Spleen (tissue), 7 donors: ENCODE measurements around the gene FOXA3.

ENCODE experiments used
- POLR2A ChIP-seq, 3 donors: fragments of 450-650 bp; IDR thresholded peaks; one replicate each; pipeline ENCODE4 v1.5.1; 2017; ENCODE audit warnings: antibody characterized with exemption in 3 of 3, mild to moderate bottlenecking in 1 of 3
- POLR2AphosphoS5 ChIP-seq, 3 donors: sonication (generic); formaldehyde crosslinking; IDR thresholded peaks; one replicate each; pipeline ENCODE4 v1.5.1; 2017; ENCODE audit warnings: antibody characterized with exemption in 3 of 3
- TF ChIP-seq, protein P1 (sequence below), 11 experiments: fragments of 200-600 bp in 7 of 11; fragments of 450-650 bp in 4 of 11; sonication (generic) in 4 of 11; IDR thresholded peaks in 8 of 11; conservative IDR thresholded peaks in 3 of 11; 1 replicate in 7 of 11; 2 replicates in 4 of 11; pipeline versions ENCODE4 v1.4.0 to v1.8.0; 2016 to 2021; ENCODE audit warnings: antibody characterized with exemption in 11 of 11, inconsistent platforms in 4 of 11, mild to moderate bottlenecking in 1 of 11
- donor health status: DM: no; HTN: no; CAD: no; lungs with moderate emphysema.
- donor health status: DM: no; HTN: no; CAD: no.
- donor health status: DM: no; HTN: no; CAD: no.

DNA sequence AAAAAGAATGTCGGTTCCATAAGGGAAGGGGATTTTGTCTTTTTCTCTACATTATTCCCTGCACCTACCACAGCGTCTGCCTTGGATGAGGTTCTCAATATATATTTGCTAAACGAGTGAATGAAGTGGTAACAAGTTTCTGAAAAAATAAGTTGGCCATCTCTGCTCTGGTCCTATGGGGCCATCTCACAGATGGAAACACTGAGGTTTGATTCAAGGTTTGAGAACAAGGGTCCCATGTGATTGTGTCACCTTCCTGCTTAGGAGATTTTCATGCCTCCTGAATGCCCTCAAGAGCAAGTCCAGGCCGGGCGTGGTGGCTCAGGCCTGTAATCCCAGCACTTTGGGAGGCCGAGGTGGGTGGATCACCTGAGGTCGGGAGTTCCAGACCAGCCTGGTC, 35.1 kb downstream of the FOXA3 start:
- TF ChIP-seq, protein P1, sequence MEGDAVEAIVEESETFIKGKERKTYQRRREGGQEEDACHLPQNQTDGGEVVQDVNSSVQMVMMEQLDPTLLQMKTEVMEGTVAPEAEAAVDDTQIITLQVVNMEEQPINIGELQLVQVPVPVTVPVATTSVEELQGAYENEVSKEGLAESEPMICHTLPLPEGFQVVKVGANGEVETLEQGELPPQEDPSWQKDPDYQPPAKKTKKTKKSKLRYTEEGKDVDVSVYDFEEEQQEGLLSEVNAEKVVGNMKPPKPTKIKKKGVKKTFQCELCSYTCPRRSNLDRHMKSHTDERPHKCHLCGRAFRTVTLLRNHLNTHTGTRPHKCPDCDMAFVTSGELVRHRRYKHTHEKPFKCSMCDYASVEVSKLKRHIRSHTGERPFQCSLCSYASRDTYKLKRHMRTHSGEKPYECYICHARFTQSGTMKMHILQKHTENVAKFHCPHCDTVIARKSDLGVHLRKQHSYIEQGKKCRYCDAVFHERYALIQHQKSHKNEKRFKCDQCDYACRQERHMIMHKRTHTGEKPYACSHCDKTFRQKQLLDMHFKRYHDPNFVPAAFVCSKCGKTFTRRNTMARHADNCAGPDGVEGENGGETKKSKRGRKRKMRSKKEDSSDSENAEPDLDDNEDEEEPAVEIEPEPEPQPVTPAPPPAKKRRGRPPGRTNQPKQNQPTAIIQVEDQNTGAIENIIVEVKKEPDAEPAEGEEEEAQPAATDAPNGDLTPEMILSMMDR (IDR thresholded peaks at IDR 0.05 in 8 of 11, conservative IDR thresholded peaks at IDR 0.05 in 3 of 11), result no peak
- TF ChIP-seq POLR2A (IDR thresholded peaks at IDR 0.05) (no peak), POLR2AphosphoS5 (IDR thresholded peaks at IDR 0.05) (no peak)
